Measurements from ENCODE around the gene PIH1D1. TPM values are rescaled to one million over a fixed set of nuclear protein-coding genes. Genes with fewer than 3 reads are reported as not detected.

PIH1D1 gene
- total and polyA plus RNA-seq, 12 donors: 15.7 to 60.0 (median 29.3) TPM

GRCh38 chr19:49433240-49433901, 18.2 kb downstream of the PIH1D1 start:
- DNase-seq: no peak
- 21 to 24% methylated on average over 31 of the region's 31 CpGs for WGBS, 2 donors
- no peak overlapping the region for H3K4me3 ChIP-seq
- no peak overlapping the region for H3K27ac ChIP-seq
- H3K36me3 ChIP-seq: no peaks in the 10 kb centered on the region
- H3K4me1 ChIP-seq: peaks cover 0 to 7% (median 2%) of the 10 kb centered on the region in 9 donors
- H3K27me3 ChIP-seq: peaks cover 8 to 98% (median 96%) of the 10 kb centered on the region in 7 donors
- H3K9me3 ChIP-seq: no peaks in the 10 kb centered on the region
- intact Hi-C loops (cut with DNase I): no loop called here
- TF ChIP-seq CTCF (IDR thresholded peaks at IDR 0.05): no peak
- ATAC-seq: no peak

GRCh38 chr19:49432141-49433073, 19.2 kb downstream of the PIH1D1 start:
- Histone ChIP-seq H3K36me3 (no peaks in the 10 kb centered on the region), H3K4me1 (peaks cover 0 to 15% (median 9%) of the 10 kb centered on the region in 9 donors), H3K4me3 (no peak overlapping the region), H3K27me3 (peaks cover 8 to 100% (median 99%) of the 10 kb centered on the region in 7 donors), H3K27ac (no peak overlapping the region), H3K9me3 (no peaks in the 10 kb centered on the region)
- DNase-seq (no peak), ATAC-seq (no peak)
- no peak for TF ChIP-seq CTCF (IDR thresholded peaks at IDR 0.05)
- intact Hi-C loops (cut with DNase I): no loop called here
- 16% methylated on average over 63 of the region's 63 CpGs for WGBS, 2 donors

GRCh38 chr19:49431330-49431749, 20.3 kb downstream of the PIH1D1 start:
- no peak for TF ChIP-seq CTCF (IDR thresholded peaks at IDR 0.05)
- peaks cover 16 to 100% (median 99%) of the 10 kb centered on the region in 7 donors for H3K27me3 ChIP-seq
- DNase-seq (no peak), ATAC-seq (peak in 1 of 8 donors; percentile 23)
- H3K4me3 ChIP-seq: no peak overlapping the region
- H3K27ac ChIP-seq: no peak overlapping the region
- H3K36me3 ChIP-seq: no peaks in the 10 kb centered on the region
- intact Hi-C loops (cut with DNase I): no loop called here
- 49% methylated on average over 27 to 29 of the region's 29 CpGs for WGBS, 2 donors
- H3K4me1 ChIP-seq: peaks cover 0 to 12% (median 9%) of the 10 kb centered on the region in 9 donors
- no peaks in the 10 kb centered on the region for H3K9me3 ChIP-seq

- Histone ChIP-seq H3K36me3 (no peaks in the 10 kb centered on the region), H3K27ac (no peak overlapping the region), H3K9me3 (no peaks in the 10 kb centered on the region), H3K4me3 (no peak overlapping the region), H3K4me1 (peaks cover 0 to 15% (median 9%) of the 10 kb centered on the region in 9 donors), H3K27me3 (peaks cover 20 to 100% (median 99%) of the 10 kb centered on the region in 7 donors)
- WGBS, 2 donors: 57 to 65% methylated on average over 28 of the region's 28 CpGs
- ATAC-seq (no peak), DNase-seq (no peak)
- intact Hi-C loops (cut with DNase I): no loop called here
- peak in 1 of 9 donors; percentile 15 for TF ChIP-seq CTCF (IDR thresholded peaks at IDR 0.05)
Observed at GRCh38 chr19:49430678-49431329, 20.8 kb downstream of the PIH1D1 start.

Data from heart right ventricle (tissue), 16 donors.